Measurements from ENCODE around the gene UBR1.

Gene UBR1

GRCh38 chr15:43106486-43106829, 620 bp upstream of the UBR1 start:
- DNase-seq, result no peak

- DNase-seq, result peak in 4 of 14 donors; percentile 29 to 54 (median 39)
Measured at GRCh38 chr15:43105077-43105736, 631 bp downstream of the UBR1 start.

- DNase-seq, result no peak
Measured at GRCh38 chr15:43104426-43104825, 1.4 kb downstream of the UBR1 start.

- DNase-seq, result no peak
Measured at GRCh38 chr15:43103907-43104306, 1.9 kb downstream of the UBR1 start.

GRCh38 chr15:43102187-43102586, 3.7 kb downstream of the UBR1 start:
- no peak for DNase-seq

GRCh38 chr15:43100971-43101370, 4.9 kb downstream of the UBR1 start:
- DNase-seq, result no peak

GRCh38 chr15:43099105-43099845, 6.6 kb downstream of the UBR1 start:
- no peak for DNase-seq

GRCh38 chr15:43096411-43096810, 9.4 kb downstream of the UBR1 start:
- DNase-seq, result no peak

GRCh38 chr15:43095708-43096347, 10.0 kb downstream of the UBR1 start:
- DNase-seq, result no peak

GRCh38 chr15:43095243-43095642, 10.6 kb downstream of the UBR1 start:
- no peak for DNase-seq

GRCh38 chr15:43094416-43095030, 11.3 kb downstream of the UBR1 start:
- no peak for DNase-seq

GRCh38 chr15:43093026-43093425, 12.8 kb downstream of the UBR1 start:
- no peak for DNase-seq

GRCh38 chr15:43091859-43092258, 14.0 kb downstream of the UBR1 start:
- no peak for DNase-seq

GRCh38 chr15:43086551-43086950, 19.3 kb downstream of the UBR1 start:
- no peak for DNase-seq

GRCh38 chr15:43085921-43086320, 19.9 kb downstream of the UBR1 start:
- DNase-seq, result no peak

- DNase-seq, result no peak
Measured at GRCh38 chr15:43082509-43082908, 23.3 kb downstream of the UBR1 start.

GRCh38 chr15:43081283-43081682, 24.6 kb downstream of the UBR1 start:
- DNase-seq, result no peak

GRCh38 chr15:43071451-43071850, 34.4 kb downstream of the UBR1 start:
- DNase-seq, result no peak

- no peak for DNase-seq
Measured at GRCh38 chr15:43070893-43071292, 34.9 kb downstream of the UBR1 start.

- no peak for DNase-seq
Measured at GRCh38 chr15:43070249-43070648, 35.6 kb downstream of the UBR1 start.

- no peak for DNase-seq
Measured at GRCh38 chr15:43067717-43068461, 37.9 kb downstream of the UBR1 start.

GRCh38 chr15:43056696-43057095, 49.1 kb downstream of the UBR1 start:
- DNase-seq, result no peak

GRCh38 chr15:43052860-43053259, 53.0 kb downstream of the UBR1 start:
- DNase-seq, result no peak

All from C1 segment of cervical spinal cord (tissue), 14 donors.